AG10803 (cell line): ENCODE data around the gene TRPM3.

ENCODE experiments used
- DNase-seq: peaks from one replicate; pipeline ENCODE4 v3.0.0; 2010; ENCODE audit warnings: low read depth
- H3K4me3 ChIP-seq: 2 replicates; pipeline ENCODE4 v1.5.1; 2011; ENCODE audit warnings: mild to moderate bottlenecking, low read length, control low read depth
- CTCF ChIP-seq: conservative IDR thresholded peaks from 2 replicates; pipeline ENCODE4 v1.5.1; 2011; ENCODE audit warnings: mild to moderate bottlenecking, low read length, control low read depth, inconsistent platforms

TRPM3 gene

GRCh38 chr9:70563431-70564204, 557.8 kb downstream of the TRPM3 start:
- TF ChIP-seq CTCF: no peak
- DNase-seq: peak; percentile 94
- H3K4me3 ChIP-seq: no peak overlapping the region

GRCh38 chr9:70563010-70563409, 558.4 kb downstream of the TRPM3 start:
- no peak for DNase-seq
- no peak overlapping the region for H3K4me3 ChIP-seq
- TF ChIP-seq CTCF: no peak

- no peak overlapping the region for H3K4me3 ChIP-seq
- no peak for TF ChIP-seq CTCF
- DNase-seq: peak; percentile 69
Observed at GRCh38 chr9:70561786-70562395, 559.5 kb downstream of the TRPM3 start.

- no peak for TF ChIP-seq CTCF
- no peak overlapping the region for H3K4me3 ChIP-seq
- DNase-seq: no peak
Observed at GRCh38 chr9:70561111-70561510, 560.3 kb downstream of the TRPM3 start.

- no peak for DNase-seq
- no peak for TF ChIP-seq CTCF
- no peak overlapping the region for H3K4me3 ChIP-seq
Observed at GRCh38 chr9:70559102-70559501, 562.3 kb downstream of the TRPM3 start.

- no peak overlapping the region for H3K4me3 ChIP-seq
- DNase-seq: no peak
- TF ChIP-seq CTCF: no peak
Observed at GRCh38 chr9:70557661-70558369, 563.6 kb downstream of the TRPM3 start.
